Measurements from ENCODE around the gene LRRK1. TPM values are rescaled to one million over a fixed set of nuclear protein-coding genes. Genes with fewer than 3 reads are reported as not detected.

Gene LRRK1
- total and polyA plus RNA-seq, 2 experiments from 2014 or later, result 2.6 to 4.5 TPM

- TF ChIP-seq NANOG (IDR thresholded peaks at IDR 0.05; ENCODE audit: borderline replicate concordance) (no peak), POLR2AphosphoS5 (IDR thresholded peaks at IDR 0.05; ENCODE audit: low read depth) (no peak), ETS1 (IDR thresholded peaks at IDR 0.05) (no peak), EZH2 (IDR thresholded peaks at IDR 0.05; ENCODE audit: low read depth, unreplicated experiment) (no peak), JUNB (IDR thresholded peaks at IDR 0.05; ENCODE audit: unreplicated experiment) (no peak), EZH2phosphoT487 (IDR thresholded peaks at IDR 0.05; ENCODE audit: unreplicated experiment) (no peak)
Measured at GRCh38 chr15:101004986-101005747, 86.0 kb downstream of the LRRK1 start (continued).

- peaks cover 23% of the 10 kb centered on the region for H3K27me3 Mint-ChIP-seq (ENCODE audit: insufficient read depth, low read depth, poor library complexity)
- peak overlapping the region; percentile 81 for H3K4me3 Mint-ChIP-seq
- H3K27ac Mint-ChIP-seq, result no peak overlapping the region
- peaks cover 24% of the 10 kb centered on the region for H3K4me1 Mint-ChIP-seq
- Histone ChIP-seq H3K79me2 (replicated peaks; ENCODE audit: insufficient read depth) (no peaks in the 10 kb centered on the region), H4K20me1 (replicated peaks; ENCODE audit: insufficient read depth) (no peaks in the 10 kb centered on the region), H3K4me1 (ENCODE audit: insufficient read depth) (peaks cover 23% of the 10 kb centered on the region), H2AFZ (peak overlapping the region; percentile 73; the same call in 1 of the 2 replicates), H3K9me2 (ENCODE audit: insufficient read depth) (no peaks in the 10 kb centered on the region), H3K36me3 (ENCODE audit: insufficient read depth) (no peaks in the 10 kb centered on the region), H3K27ac (ENCODE audit: low read depth) (no peak overlapping the region), H3F3A (replicated peaks; ENCODE audit: low read depth) (peaks cover 6% of the 10 kb centered on the region; the same call in 1 of the 2 replicates), H3K4me3 (peak overlapping the region; percentile 54), H3K4me2 (peak overlapping the region; percentile 52), H3K27me3 (ENCODE audit: insufficient read depth) (peaks cover 6% of the 10 kb centered on the region)
- ATAC-seq (peak; percentile 83), DNase-seq (ENCODE audit: low spot score) (peak; percentile 96)
- H3K9me3 Mint-ChIP-seq, result peaks cover 29% of the 10 kb centered on the region
- peaks cover 20% of the 10 kb centered on the region; the same call in 2 of the 3 replicates for H3K36me3 Mint-ChIP-seq (ENCODE audit: low read depth)
- TF ChIP-seq ZNF462 (CRISPR knock-in tag; IDR thresholded peaks at IDR 0.05), result no peak
- peak; percentile 27; the same call in 1 of the 2 replicates for TF ChIP-seq CREB1 (CRISPR knock-in tag; IDR thresholded peaks at IDR 0.05; ENCODE audit: low read depth)
- TF ChIP-seq CTCF (conservative IDR thresholded peaks at IDR 0.05; ENCODE audit: low read depth in 2 of 2), result peak; percentile 90 to 98
Measured at GRCh38 chr15:101006931-101007691, 88.0 kb downstream of the LRRK1 start.

All from GM23338 (cell line).